GM18499 (cell line): ENCODE results near the gene TDRD5.

Source experiments
- ATAC-seq: cut with Tn5 transposase; IDR thresholded peaks from one replicate; pipeline ENCODE4 v1.9.1; 2021; ENCODE audit warnings: moderate number of reproducible peaks; ENCODE audit not compliant: insufficient read depth, unreplicated experiment

The TDRD5 gene

GRCh38 chr1:179729881-179730280 is 138.2 kb downstream of the TDRD5 start:
- ATAC-seq, result no peak

GRCh38 chr1:179731643-179732042 is 140.0 kb downstream of the TDRD5 start:
- no peak for ATAC-seq
